Measurements from ENCODE around the gene PTGIS. TPM values are rescaled to one million over a fixed set of nuclear protein-coding genes. Genes with fewer than 3 reads are reported as not detected.

Gene PTGIS
- total RNA-seq, 2 experiments from 2014 or later, result 0.21 to 0.43 TPM

GRCh38 chr20:49608752-49609670 is 41.1 kb upstream of the PTGIS start:
- CTCF ChIA-PET, result interaction anchor here (0.6 to 4.5 kb wide), 45 partner anchors 9 to 462 kb away, joined by 3 to 145 read pairs (median 4); no protein-coding TSS in a partner anchor
- H3K4me3 Mint-ChIP-seq, result no peak overlapping the region
- H3K27ac Mint-ChIP-seq, result no peak overlapping the region
- intact Hi-C loops (cut with DNase I, micrococcal nuclease), result loop anchor here (1.0 to 5.0 kb wide), 3 partner anchors 68 to 275 kb away; partner anchors contain the start of gene KCNB1 (in 1 of the 2)
- H3K4me1 Mint-ChIP-seq, result peaks cover 15% of the 10 kb centered on the region
- peaks cover 16% of the 10 kb centered on the region for H3K27me3 Mint-ChIP-seq
- no peaks in the 10 kb centered on the region for H3K36me3 Mint-ChIP-seq (ENCODE audit: low read depth)
- POLR2A ChIA-PET, result no interaction called here
- ATAC-seq (peak; percentile 72), DNase-seq (peak; percentile 88)
- no peaks in the 10 kb centered on the region for H3K9me3 Mint-ChIP-seq (ENCODE audit: low read depth)

DNA sequence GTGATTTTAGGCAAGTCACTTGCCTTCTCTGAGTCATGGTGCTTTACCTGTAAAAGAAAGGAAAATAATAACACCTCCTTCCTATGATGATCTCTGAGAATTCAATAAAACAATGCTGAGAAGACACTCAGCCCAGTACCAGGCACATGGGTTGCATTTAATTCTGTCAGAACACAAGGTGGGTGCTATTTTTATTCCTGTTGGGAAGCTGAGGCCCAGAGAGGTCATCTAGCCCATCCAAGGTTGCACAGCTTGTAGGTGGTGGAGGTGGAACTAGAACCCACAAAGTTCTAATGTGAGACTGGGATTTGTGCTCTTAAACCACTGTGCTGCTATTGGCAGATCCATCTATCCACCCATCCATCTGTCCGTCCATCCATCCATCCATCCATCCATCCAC is 39.6 kb upstream of the PTGIS start:
- no peak overlapping the region for H3K27ac Mint-ChIP-seq
- H3K4me3 Mint-ChIP-seq, result no peak overlapping the region
- POLR2A ChIA-PET, result no interaction called here
- DNase-seq, result no peak
- no peaks in the 10 kb centered on the region for H3K9me3 Mint-ChIP-seq (ENCODE audit: low read depth)
- intact Hi-C loops (cut with DNase I, micrococcal nuclease), result loop anchor here in 1 of 2 experiments (5.0 kb wide), 1 partner anchor 125 kb away; the partner anchor contains the start of gene KCNB1
- H3K27me3 Mint-ChIP-seq, result peaks cover 16% of the 10 kb centered on the region
- H3K36me3 Mint-ChIP-seq (ENCODE audit: low read depth), result peaks cover 3% of the 10 kb centered on the region
- CTCF ChIA-PET, result interaction anchor here (0.9 to 4.5 kb wide), 19 partner anchors 11 to 294 kb away, joined by 3 to 145 read pairs (median 4); no protein-coding TSS in a partner anchor
- peaks cover 15% of the 10 kb centered on the region for H3K4me1 Mint-ChIP-seq
- peak; percentile 16 for ATAC-seq

DNA sequence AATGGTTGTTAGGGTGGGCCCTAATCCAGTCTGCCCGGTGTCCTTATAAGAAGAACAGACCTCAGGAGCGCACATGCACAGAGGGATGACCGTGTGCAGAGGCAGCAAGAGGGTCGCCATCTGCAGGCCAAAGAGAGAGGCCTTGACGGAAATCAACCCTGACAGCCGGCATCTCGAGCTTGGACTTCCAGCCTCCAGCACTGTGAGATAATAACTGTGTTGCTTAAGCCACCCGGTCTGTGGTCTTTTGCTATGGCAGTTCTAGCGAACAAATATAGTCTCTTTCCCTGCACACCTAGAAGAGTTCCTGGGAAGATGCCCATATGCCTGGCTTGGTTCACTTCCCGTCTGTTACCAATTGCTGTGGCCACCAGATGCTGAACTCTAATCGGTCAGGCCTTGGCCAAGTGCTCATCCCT is 35.3 kb upstream of the PTGIS start:
- Mint-ChIP-seq H3K9me3 (ENCODE audit: low read depth) (peaks cover under 1% of the 10 kb centered on the region), H3K36me3 (ENCODE audit: low read depth) (peaks cover 5% of the 10 kb centered on the region), H3K27ac (no peak overlapping the region), H3K27me3 (peaks cover 10% of the 10 kb centered on the region), H3K4me1 (peaks cover 3% of the 10 kb centered on the region), H3K4me3 (no peak overlapping the region)
- POLR2A ChIA-PET, result no interaction called here
- no peak for ATAC-seq
- intact Hi-C loops (cut with DNase I, micrococcal nuclease), result no loop called here
- DNase-seq, result peak; percentile 37
- CTCF ChIA-PET, result interaction anchor here (0.8 to 1.9 kb wide), 7 partner anchors 16 to 63 kb away, joined by 3 to 7 read pairs (median 3); no protein-coding TSS in a partner anchor

DNA sequence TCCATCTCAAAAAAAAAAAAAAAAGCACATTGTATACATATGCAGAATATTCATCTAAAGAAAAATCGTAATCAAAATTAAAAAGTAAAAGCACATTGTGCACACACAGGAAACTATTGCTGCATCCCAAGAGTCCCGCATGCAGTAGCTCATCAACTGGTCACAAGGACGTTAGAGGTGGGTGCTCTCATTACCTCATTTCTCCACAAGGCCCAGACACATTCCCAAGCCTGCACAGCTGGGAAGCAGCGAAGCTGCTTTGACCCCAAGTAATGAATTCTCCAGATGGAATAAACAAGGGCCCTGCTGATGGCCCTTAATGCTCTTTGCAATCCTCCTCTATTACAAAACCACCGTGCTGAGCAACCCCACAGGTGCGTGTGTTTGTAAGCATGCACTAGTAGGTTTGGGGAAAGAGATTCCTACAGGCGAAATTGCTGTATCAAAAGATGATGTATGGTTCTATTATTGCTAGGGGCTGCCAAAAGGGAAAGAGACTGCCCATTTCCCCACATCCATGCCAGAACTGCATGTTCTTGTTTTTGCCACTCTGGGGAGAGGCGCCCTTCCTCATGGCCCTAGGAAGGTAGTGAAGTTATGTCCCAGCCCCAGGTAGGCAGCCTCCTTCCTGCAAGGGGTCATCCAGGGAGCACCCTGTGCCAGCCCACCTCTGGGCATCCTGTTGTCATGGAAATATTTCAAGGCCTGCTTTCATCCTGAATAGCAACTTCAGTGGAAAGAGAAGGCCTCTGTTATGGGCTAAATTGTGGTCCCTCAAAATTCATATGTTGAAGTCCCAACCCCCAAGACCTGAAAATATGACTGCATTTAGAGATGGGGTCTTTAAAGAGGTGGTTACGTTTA is 34.6 kb upstream of the PTGIS start:
- peaks cover 6% of the 10 kb centered on the region for H3K27me3 Mint-ChIP-seq
- CTCF ChIA-PET, result interaction anchor here (0.8 to 1.8 kb wide), 6 partner anchors 15 to 269 kb away, joined by 3 to 10 read pairs (median 3); no protein-coding TSS in a partner anchor
- H3K27ac Mint-ChIP-seq, result no peak overlapping the region
- intact Hi-C loops (cut with DNase I, micrococcal nuclease), result no loop called here
- peaks cover 3% of the 10 kb centered on the region for H3K9me3 Mint-ChIP-seq (ENCODE audit: low read depth)
- DNase-seq (no peak), ATAC-seq (no peak)
- POLR2A ChIA-PET, result no interaction called here
- H3K4me1 Mint-ChIP-seq, result peaks cover 3% of the 10 kb centered on the region
- no peak overlapping the region for H3K4me3 Mint-ChIP-seq
- peaks cover 8% of the 10 kb centered on the region for H3K36me3 Mint-ChIP-seq (ENCODE audit: low read depth)

GRCh38 chr20:49601153-49601924 is 33.4 kb upstream of the PTGIS start:
- H3K27me3 Mint-ChIP-seq, result peaks cover 4% of the 10 kb centered on the region
- ChIA-PET CTCF (interaction anchor here (0.7 to 1.8 kb wide), 4 partner anchors 59 to 268 kb away, joined by 3 to 10 read pairs (median 3); no protein-coding TSS in a partner anchor), POLR2A (no interaction called here)
- intact Hi-C loops (cut with DNase I, micrococcal nuclease), result no loop called here
- peaks cover 3% of the 10 kb centered on the region for H3K9me3 Mint-ChIP-seq (ENCODE audit: low read depth)
- H3K27ac Mint-ChIP-seq, result no peak overlapping the region
- H3K4me3 Mint-ChIP-seq, result no peak overlapping the region
- DNase-seq (no peak), ATAC-seq (no peak)
- H3K36me3 Mint-ChIP-seq (ENCODE audit: low read depth), result peaks cover 12% of the 10 kb centered on the region
- peaks cover 12% of the 10 kb centered on the region for H3K4me1 Mint-ChIP-seq

- Mint-ChIP-seq H3K36me3 (ENCODE audit: low read depth) (peaks cover 14% of the 10 kb centered on the region), H3K27ac (no peak overlapping the region), H3K4me1 (peaks cover 27% of the 10 kb centered on the region), H3K27me3 (no peaks in the 10 kb centered on the region), H3K4me3 (no peak overlapping the region), H3K9me3 (ENCODE audit: low read depth) (peaks cover 3% of the 10 kb centered on the region)
- CTCF ChIA-PET, result interaction anchor here (0.9 to 1.0 kb wide), 2 partner anchors 10 to 58 kb away, joined by 3 read pairs; no protein-coding TSS in a partner anchor
- POLR2A ChIA-PET, result no interaction called here
- no peak for ATAC-seq
- intact Hi-C loops (cut with DNase I, micrococcal nuclease), result loop anchor here in 1 of 2 experiments (10.0 kb wide), 3 partner anchors 415 to 915 kb away; partner anchors contain the start of genes PTPN1 and STAU1
- DNase-seq, result no peak
These were observed 31.8 kb upstream of the PTGIS start for GRCh38 chr20:49599746-49600113.

- ChIA-PET POLR2A (no interaction called here), CTCF (interaction anchor here (0.6 to 3.5 kb wide), 4 partner anchors 11 to 302 kb away, joined by 3 to 38 read pairs (median 7); no protein-coding TSS in a partner anchor)
- H3K4me1 Mint-ChIP-seq, result peaks cover 45% of the 10 kb centered on the region
- ATAC-seq, result no peak
- no peak overlapping the region for H3K4me3 Mint-ChIP-seq
- H3K9me3 Mint-ChIP-seq (ENCODE audit: low read depth), result peaks cover 3% of the 10 kb centered on the region
- DNase-seq, result no peak
- H3K27me3 Mint-ChIP-seq, result no peaks in the 10 kb centered on the region
- intact Hi-C loops (cut with DNase I, micrococcal nuclease), result loop anchor here in 1 of 2 experiments (10.0 kb wide), 3 partner anchors 413 to 917 kb away; partner anchors contain the start of genes PTPN1 and STAU1
- peaks cover 12% of the 10 kb centered on the region for H3K36me3 Mint-ChIP-seq (ENCODE audit: low read depth)
- H3K27ac Mint-ChIP-seq, result peak overlapping the region; percentile 80
These were observed 30.0 kb upstream of the PTGIS start for GRCh38 chr20:49597825-49598395.

DNA sequence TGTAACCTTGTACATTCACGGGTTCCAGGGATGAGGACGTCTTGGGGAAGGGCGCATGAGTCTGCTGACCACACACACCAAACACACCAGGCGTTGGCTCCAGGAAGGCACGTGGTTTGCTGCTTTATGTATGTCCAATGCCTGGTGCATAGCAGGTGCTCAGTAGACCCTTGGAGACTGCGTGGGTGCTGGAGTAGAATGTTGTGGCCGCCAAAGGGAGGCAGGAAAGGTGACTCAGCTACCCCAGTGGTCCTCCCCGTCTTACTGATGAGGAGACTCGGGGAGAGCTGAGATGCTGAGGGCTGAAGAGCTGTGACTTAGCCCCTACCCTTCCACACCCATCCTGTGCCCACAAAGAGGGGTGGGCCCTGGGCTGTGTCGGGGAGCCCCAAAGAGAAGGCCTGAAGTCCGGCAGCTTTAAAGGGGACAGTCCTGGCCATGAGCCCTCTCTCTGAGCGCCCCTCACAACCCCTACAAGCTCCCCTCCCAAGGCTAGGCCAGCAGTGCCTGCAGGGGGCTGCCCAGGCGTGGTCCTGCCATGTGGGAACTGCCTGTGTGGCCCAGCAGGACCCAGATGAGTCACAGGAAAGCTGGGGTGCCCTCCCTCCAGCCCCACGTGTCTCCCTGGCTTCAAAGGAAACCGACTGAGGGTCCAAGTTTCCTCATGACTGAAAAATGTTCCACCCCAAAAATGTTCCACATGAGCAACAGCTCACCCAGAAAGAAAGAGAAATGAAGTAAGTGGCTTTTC is 28.0 kb upstream of the PTGIS start:
- CTCF ChIA-PET, result interaction anchor here (0.7 to 3.5 kb wide), 3 partner anchors 9 to 16 kb away, joined by 3 to 38 read pairs (median 3); no protein-coding TSS in a partner anchor
- H3K36me3 Mint-ChIP-seq (ENCODE audit: low read depth), result peaks cover 10% of the 10 kb centered on the region
- ATAC-seq (peak; percentile 52), DNase-seq (peak; percentile 87)
- POLR2A ChIA-PET, result interaction anchor here (0.5 to 1.4 kb wide), 6 partner anchors 10 to 217 kb away, joined by 3 to 6 read pairs (median 4); partner anchors contain the start of gene SLC9A8
- H3K27ac Mint-ChIP-seq, result peak overlapping the region; percentile 96
- H3K27me3 Mint-ChIP-seq, result no peaks in the 10 kb centered on the region
- H3K4me3 Mint-ChIP-seq, result peak overlapping the region; percentile 76
- intact Hi-C loops (cut with DNase I, micrococcal nuclease), result loop anchor here (1.0 to 10.0 kb wide), 4 partner anchors 61 to 919 kb away; partner anchors contain the start of genes PTPN1 (in 1 of the 2) and STAU1 (in 1 of the 2)
- H3K9me3 Mint-ChIP-seq (ENCODE audit: low read depth), result peaks cover 3% of the 10 kb centered on the region
- peaks cover 63% of the 10 kb centered on the region for H3K4me1 Mint-ChIP-seq

DNA sequence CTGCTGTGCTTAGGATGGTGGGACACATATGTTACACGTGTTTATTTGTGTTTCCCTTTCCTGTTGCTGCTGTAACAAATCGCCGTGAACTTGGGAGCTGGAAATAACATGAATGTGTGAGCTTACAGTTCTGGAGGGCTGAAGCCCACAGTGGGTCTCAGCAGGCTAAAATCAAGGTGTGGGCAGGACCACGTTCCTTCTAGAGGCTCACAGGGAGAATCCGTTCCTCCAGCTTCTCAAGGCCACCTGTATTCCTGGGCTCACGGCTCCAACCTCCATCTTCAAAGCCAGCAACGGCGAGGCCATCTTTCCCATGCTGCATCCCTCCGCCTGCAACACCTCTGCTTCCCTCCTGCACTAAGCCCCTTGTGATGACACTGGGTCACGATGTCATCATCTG is 27.4 kb upstream of the PTGIS start:
- no peak for ATAC-seq
- Mint-ChIP-seq H3K4me3 (peak overlapping the region; percentile 76), H3K9me3 (ENCODE audit: low read depth) (peaks cover 4% of the 10 kb centered on the region), H3K4me1 (peaks cover 68% of the 10 kb centered on the region), H3K36me3 (ENCODE audit: low read depth) (peaks cover 10% of the 10 kb centered on the region), H3K27me3 (no peaks in the 10 kb centered on the region), H3K27ac (peak overlapping the region; percentile 96)
- no peak for DNase-seq
- POLR2A ChIA-PET, result interaction anchor here (0.5 to 1.4 kb wide), 2 partner anchors 10 to 210 kb away, joined by 3 to 4 read pairs; no protein-coding TSS in a partner anchor
- intact Hi-C loops (cut with DNase I, micrococcal nuclease), result loop anchor here (1.0 to 10.0 kb wide), 4 partner anchors 60 to 919 kb away; partner anchors contain the start of genes PTPN1 (in 1 of the 2) and STAU1 (in 1 of the 2)
- CTCF ChIA-PET, result interaction anchor here (0.7 to 3.5 kb wide), 3 partner anchors 14 to 1351 kb away, joined by 3 to 38 read pairs (median 6); no protein-coding TSS in a partner anchor

Measured in activated CD4-positive, alpha-beta T cell treated with anti-CD3 and anti-CD28 coated beads for 36 hours (primary cell).